Astrocyte of the hippocampus (primary cell): ENCODE measurements around the gene SETD1A.
A peak's percentile ranks its signal among the peaks of the same experiment; 100 is the strongest.

Experiments used
- DNase-seq: peaks from one replicate; pipeline ENCODE4 v3.0.0; 2011; ENCODE audit warnings: low read depth, low spot score

The SETD1A gene

GRCh38 chr16:30982548-30983288 is 25.2 kb downstream of the SETD1A start:
- DNase-seq: no peak

GRCh38 chr16:30983289-30983889 is 25.8 kb downstream of the SETD1A start:
- DNase-seq: no peak

GRCh38 chr16:30983898-30984610 is 26.5 kb downstream of the SETD1A start:
- DNase-seq: no peak

- peak; percentile 91 for DNase-seq
Observed at GRCh38 chr16:30984669-30985400, 27.3 kb downstream of the SETD1A start, which contains the start of gene HSD3B7. Gene HSD3B7, plus strand, starts transcription at chr16:30985207. Its CDS starts 452 bp downstream, at chr16:30985659.

- peak; percentile 54 for DNase-seq
Observed at GRCh38 chr16:30985401-30986128, 28.0 kb downstream of the SETD1A start.

GRCh38 chr16:30986129-30986991 is 28.8 kb downstream of the SETD1A start:
- DNase-seq: no peak

- DNase-seq: no peak
Observed at GRCh38 chr16:30987581-30988190, 30.1 kb downstream of the SETD1A start.

GRCh38 chr16:30989469-30990047 is 32.0 kb downstream of the SETD1A start:
- no peak for DNase-seq

GRCh38 chr16:30990105-30990504 is 32.6 kb downstream of the SETD1A start:
- DNase-seq: no peak

GRCh38 chr16:30991052-30991451 is 33.5 kb downstream of the SETD1A start:
- DNase-seq: no peak

- no peak for DNase-seq
Observed at GRCh38 chr16:30992276-30992780, 34.8 kb downstream of the SETD1A start.

GRCh38 chr16:30992931-30993816 is 35.6 kb downstream of the SETD1A start:
- no peak for DNase-seq

GRCh38 chr16:30995927-30996323 is 38.4 kb downstream of the SETD1A start:
- DNase-seq: no peak

GRCh38 chr16:30996324-30996984 is 38.9 kb downstream of the SETD1A start:
- no peak for DNase-seq

GRCh38 chr16:30996985-30997724 is 39.6 kb downstream of the SETD1A start:
- DNase-seq: peak; percentile 86

- DNase-seq: peak; percentile 92
Observed at GRCh38 chr16:30997725-30998711, 40.5 kb downstream of the SETD1A start.
